Stimulated activated CD4-positive, alpha-beta T cell treated with anti-CD3 and anti-CD28 coated beads, Interleukin-15, amount 100 ng/mL, for 1 hour (primary cell): ENCODE results near the gene ACER3.
"Not testable (repeated sequence)": the region's sequence is repeated elsewhere in the genome, so short reads cannot be mapped to it uniquely, and the experiment has no call there.

Source experiments
- DNase-seq, 2 donors: peaks; one replicate each; pipeline ENCODE4 v3.0.0-alpha.2; 2020; ENCODE audit warnings: low read depth in 1 of 2, low spot score in 1 of 2

The ACER3 gene

DNA sequence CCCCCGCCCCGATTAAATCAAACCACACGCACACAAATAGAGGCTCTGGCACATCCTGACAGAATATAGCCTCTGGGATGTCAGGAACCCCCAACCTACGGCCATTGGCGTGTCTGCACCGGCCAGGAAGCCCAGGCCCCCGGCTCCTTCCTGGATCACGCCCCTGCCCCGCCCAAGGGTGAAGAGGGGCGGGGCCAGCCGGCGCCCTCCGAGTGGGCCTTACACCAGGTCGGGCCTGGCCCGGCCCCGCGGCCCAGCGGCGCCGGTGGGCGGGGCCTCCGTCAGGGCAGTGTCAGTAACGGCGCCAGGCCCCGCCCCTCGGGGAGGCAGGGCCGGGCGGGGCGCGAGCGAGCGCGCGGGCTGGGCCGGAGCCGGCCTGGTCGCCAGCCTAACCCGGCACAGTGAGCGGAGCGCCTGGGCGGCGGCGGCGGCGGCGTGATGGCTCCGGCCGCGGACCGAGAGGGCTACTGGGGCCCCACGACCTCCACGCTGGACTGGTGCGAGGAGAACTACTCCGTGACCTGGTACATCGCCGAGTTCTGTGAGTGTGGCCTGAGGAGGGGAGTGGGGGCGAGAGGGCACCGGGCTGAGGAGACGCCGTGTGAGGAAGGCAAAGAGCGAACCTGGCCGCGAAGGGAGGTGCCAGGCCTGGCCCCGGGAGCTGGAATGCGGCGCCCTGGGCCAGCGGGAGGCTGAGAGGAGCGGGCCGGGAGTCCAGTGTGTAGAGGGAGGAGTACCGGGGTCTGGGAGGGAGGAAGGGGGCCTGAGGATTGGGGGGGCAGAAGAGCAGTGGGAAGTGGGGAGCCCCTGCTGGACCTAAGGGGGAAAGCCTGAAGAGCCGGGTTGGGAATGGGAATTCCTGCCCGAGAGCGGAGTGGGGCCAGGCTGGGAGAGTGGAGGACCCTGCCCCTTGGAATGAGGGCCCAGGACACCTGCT is at the start of gene ACER3:
TSS of gene ACER3 (plus strand) at position 380 of the 937 bp plus-strand sequence. CDS start at position 439, 59 bp downstream.
- peak; percentile 56 to 79 for DNase-seq

DNA sequence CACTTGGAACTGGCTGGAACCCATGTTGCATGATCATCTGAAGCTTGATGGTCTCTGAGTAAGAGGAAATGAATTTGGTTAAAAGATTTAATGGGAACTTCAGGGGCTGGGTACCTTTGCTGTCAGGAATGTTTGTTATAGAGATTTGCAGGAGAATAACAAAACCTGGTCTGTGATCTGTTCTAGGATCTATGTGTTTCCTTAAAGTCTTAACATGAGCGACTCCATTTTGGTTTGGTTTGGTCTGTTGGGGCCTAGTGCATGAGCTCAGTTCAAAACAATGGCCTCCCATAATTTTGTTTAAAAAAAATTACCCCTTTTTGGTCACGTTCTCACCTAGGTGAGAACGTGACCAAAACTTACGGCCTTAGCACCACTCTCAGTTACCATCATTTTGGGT is 49.5 kb upstream of the ACER3 start:
- no peak for DNase-seq

DNA sequence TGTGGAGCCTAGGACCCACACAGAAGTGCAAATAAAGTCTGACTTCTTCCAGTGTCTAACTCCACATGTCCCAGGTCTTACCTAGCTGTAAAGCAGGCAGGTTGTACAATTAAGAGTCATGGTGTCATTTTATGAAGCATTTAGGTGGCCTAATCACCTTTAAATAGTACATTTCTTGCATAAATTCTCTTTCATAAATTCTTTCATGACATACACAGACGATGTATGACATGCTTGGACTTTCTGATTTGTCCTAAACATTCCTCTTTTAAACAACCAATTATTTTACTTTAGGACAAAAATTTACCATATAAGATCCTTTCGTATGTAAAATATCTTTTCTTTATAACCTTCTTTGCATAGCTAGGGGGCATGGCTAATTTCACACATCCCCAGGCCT is 46.3 kb upstream of the ACER3 start:
- no peak for DNase-seq

DNA sequence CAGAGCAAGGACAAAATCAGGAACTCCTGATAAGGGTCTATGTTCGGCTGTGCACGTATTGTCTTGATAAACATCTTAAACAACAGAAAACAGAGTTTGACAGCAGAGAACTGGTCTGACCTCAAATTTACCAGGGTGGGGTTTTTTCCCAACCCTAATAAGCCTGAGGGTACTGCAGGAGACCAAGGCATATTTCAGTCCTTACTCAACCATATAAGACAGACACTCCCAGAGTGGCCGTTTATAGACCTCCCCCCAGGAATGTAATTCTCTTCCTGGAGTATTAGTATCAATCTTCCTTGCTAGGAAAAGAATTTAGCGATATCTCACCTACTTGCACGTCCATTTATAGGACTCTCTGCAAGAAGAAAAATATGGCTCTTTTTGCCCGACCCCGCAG is 45.0 kb upstream of the ACER3 start:
- not testable (repeated sequence) for DNase-seq

DNA sequence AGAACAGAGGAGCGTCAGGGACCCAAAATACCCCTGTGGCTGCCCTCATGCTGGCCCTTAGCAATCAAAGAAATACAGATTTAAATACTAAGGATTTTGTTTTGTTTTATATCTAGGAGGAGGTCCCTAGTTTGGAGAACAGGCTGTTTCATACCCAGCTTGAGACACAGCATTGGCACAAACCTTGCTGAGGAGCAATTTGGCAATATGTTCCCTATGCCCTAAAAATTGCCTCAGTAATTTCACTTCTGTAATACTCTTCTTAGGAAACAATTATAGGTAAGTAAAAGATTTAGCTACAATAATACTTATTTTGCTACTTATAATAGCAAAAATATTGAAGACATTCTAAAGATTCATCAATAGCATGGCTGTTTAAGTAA is 40.5 kb upstream of the ACER3 start:
- no peak for DNase-seq

DNA sequence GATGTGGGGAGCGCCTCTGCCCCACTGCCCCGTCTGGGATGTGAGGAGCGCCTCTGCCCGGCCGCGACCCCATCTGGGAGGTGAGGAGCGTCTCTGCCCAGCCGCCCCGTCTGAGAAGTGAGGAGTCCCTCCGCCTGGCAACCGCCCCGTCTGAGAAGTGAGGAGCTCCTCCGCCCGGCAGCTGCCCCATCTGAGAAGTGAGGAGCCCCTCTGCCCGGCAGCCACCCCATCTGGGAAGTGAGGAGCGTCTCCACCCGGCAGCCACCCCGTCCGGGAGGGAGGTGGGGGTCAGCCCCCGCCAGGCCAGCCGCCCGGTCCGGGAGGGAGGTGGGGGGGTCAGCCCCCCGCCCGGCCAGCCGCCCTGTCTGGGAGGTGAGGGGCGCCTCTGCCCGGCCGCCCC is 39.3 kb upstream of the ACER3 start:
- not testable (repeated sequence) for DNase-seq

DNA sequence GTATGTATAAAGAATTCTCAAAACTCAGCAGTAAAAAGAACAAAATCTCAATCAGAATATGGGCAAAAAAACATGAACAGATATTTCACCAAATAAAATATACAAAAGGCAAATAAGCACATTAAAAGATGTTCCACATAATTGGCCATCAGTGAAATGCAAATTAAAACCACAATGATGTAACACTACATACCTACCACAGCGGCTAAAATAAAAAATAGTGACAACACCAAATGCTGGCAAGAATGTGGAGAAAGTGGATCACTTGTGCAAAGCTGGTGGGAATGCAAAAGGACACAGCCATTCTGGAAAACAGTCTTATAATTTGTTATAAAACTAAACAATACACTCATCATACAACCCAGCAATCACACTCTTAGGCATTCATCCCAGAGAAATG is 38.3 kb upstream of the ACER3 start:
- no peak for DNase-seq

DNA sequence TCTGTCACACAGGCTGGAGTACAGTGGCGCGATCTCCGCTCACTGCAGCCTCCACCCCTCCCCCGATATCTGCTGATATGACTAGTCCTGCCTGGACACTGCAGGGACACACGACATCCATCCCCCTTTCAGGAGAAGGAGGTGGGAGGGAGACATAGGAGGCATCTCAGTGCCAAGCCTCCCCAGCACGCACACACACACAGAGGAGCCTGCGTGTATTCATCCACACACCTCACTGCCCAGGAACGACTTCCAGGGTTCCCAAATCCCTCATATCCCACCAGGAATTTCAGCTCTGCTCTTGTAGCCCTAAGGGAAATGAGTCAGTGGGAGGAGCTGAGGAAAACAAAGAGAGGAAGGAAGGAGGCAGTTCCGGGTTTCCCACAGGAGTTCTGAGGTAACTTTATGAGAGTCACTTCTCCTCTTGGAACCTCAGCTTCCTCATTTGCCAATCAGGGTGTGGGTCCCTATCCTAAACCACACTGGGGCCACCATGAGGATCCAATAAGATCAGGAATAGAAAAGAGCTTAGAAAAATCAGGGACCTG is 37.2 kb upstream of the ACER3 start:
- no peak for DNase-seq

DNA sequence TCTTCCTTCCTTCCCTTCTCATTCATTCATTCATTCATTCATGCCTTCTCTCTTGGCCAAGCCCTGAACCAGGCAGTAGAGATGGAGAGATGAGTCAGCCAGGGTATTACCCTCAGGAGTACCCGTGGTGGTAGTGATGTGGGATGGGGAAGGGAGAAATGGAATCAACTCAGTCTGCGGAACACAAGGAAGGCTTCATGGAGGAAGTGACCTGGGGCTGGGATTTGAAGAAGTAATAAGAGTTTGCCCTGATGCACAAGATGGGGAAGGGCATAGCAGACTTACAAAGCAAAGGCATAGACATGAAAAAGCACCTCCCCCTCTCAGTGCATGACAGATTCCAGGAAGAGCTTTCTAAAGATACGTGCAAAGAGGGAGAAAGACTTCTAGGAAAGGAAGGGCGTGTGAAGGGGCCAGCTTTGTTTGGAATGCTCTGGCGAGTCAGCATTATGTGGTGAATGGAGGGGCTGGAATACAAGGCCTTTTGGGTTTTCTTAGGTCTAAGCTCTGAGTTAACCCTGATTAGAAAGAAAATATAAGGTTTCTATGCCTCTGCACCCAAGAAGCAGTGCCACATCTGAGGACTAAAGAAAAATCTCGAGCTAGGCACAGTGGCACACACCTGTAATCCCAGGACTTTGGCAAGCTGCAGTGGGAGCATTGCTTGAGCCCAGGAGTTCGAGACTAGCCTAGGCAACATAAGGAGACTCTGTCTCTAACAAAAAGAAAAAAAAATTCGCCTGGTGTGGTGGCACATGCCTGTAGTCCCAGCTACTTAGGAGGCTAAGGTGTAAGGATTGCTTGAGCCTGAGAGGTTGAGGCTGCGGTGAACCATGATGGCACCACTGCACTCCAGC is 36.4 kb upstream of the ACER3 start:
- DNase-seq, result no peak

DNA sequence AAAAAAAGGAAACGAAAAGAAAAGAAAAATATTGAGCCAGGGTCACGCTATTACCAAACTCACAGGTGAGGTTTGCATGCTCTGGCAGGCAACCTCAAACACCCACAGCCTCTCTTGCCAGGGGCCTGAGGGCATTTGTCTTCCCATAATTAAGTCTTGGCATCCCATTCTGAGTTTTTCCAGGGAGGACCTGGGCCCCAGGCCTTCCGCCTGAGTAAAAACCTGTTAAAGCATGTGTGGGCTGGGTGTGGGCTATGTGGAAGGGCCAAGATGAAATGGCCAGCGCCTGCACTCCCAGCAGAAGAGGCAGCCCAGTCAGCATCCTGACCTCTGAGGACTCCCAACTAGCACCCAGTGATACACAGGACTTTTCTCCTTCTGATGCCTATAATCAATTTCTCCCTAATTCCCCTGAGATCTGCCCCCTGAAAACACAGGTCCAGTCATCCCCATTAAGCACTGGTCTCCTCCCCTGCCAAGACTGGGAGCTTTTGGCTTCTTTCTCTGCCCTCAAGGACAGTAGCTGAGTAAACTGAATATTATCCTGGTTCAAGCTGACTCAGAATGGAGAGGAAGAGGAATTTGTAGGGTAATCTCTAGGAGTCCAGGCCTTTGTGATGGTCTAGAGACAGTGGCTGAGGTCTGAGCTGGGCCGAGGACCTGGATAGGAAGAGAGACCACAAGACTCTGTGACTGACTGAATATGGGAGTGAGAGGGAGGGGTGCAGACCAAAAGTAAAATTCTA is 35.6 kb upstream of the ACER3 start:
- no peak for DNase-seq

DNA sequence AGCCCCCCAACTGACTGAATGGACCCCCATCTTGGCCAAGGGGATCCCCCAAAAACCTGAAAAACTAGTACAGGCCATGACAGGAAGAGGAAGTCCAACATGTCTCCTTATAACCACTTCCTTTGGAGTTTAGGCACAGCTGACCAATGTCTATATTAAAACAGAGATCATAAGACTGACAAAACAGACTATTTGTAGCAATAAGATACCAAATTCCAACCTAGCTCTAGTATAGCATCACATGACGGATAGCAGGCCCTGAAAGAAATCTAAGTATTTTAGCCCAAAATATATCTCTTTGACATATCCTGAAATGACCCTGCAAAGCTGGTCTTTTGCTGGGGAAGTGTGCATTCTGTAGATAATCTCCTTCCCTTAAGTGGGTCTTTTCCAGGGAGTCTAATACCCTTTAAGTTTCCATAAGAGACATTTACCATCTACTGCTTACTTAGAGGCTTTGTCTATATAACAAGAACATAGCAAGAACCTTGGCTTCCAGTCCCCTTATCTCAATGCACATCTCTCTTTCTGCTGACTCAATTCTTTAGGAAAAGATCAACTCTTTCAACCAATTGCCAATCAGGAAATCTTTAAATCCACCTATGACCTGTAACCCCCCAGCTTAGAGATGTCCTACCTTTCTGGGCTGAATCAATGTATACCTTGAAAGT is 34.9 kb upstream of the ACER3 start:
- no peak for DNase-seq

DNA sequence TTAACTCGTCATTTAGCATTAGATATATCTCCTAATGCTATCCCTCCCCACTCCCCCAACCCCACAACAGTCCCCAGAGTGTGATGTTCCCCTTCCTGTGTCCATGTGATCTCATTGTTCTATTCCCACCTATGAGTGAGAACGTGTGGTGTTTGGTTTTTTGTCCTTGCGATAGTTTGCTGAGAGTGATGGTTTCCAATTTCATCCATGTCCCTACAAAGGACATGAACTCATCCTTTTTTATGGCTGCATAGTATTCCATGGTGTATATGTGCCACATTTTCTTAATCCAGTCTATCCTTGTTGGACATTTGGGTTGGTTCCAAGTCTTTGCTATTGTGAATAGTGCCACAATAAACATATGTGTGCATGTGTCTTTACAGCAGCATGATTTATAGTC is 34.2 kb upstream of the ACER3 start:
- DNase-seq, result not testable (repeated sequence)

DNA sequence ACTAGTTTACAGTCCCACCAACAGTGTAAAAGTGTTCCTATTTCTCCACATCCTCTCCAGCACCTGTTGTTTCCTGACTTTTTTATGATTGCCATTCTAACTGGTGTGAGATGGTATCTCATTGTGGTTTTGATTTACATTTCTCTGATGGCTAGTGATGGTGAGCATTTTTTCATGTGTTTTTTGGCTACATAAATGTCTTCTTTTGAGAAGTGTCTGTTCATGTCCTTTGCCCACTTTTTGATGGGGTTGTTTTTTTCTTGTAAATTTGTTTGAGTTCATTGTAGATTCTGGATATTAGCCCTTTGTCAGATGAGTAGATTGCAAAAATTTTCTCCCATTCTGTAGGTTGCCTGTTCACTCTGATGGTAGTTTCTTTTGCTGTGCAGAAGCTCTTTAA is 33.7 kb upstream of the ACER3 start:
- not testable (repeated sequence) for DNase-seq

DNA sequence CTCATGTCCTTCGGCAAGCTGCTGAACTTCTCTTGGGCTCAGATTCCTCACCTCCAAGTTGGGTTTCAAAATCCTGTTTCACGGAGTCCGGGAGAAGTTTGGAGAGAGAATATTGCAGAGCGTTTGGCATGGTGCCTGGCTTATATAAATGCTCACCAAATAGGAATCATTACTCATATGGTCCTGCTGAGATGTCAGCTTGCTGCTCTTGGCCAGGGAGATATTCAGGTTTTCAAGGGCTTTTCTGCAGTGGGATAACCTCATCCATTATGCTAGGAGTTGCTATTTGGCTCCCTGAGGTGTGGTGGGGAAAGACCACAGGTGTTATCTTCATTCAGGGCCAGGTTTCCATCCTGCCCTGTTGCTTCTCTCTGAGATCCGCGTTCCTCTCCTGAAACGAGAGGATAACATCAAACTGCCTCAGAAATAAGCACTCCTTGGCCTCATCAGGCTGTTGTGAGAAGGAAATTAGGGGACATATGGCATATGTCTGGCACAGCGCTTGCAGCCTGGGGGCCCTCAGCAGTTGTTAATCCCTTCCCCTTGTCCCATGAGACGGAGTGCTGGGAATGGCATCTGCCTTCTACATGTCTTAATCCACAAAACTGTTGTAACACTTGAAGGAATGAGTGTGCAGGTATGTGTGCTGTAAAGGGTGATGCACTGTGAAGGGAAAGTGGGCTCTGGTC is 29.9 kb upstream of the ACER3 start:
- DNase-seq, result no peak

DNA sequence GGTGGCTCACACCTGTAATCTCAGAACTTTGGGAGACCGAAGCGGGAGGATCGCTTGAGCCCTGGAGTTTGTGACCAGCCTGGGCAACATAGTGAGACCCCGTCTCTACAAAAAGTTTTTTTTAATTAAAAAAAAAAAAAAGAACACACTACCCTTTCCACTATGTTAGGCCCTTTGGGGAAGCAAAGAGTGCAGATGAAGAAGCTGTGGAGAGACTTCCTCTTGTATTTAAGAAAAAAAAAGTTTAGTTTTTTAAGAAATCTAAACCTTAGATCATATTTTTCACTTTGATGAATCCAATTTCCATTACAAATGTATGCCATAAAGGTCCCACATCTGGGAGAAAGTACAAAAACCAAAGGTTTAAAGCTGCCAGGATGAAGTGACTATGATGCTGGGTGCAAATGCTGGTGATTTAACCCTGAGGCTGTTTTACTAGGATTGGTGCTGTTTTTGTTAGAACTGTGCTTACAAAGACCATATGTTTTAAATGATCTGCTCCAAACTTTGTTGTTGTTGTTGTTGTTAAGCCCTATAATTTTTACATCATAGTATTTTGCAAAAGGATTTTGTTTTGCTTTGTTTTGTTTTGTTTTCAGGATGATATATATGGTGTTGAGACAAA is 28.9 kb upstream of the ACER3 start:
- DNase-seq, result no peak

DNA sequence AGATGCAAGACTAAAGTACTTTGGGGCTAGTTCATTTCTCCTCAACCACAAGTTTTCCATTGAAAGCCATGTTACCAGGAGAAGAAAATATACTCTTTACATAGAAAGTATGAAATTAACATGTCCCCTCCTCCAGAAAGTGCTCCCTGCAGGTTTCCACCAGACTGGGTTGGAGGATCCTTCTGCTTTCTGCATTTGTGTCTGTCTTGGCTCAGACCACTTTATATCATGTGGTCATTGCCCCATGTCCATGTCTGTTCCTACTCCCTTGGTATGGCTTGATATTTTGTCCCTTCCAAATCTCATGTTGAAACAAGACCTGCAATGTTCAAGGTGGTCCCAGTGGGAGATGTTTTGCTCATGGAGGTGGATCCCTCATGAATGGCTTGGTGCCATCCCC is 28.4 kb upstream of the ACER3 start:
- no peak for DNase-seq

DNA sequence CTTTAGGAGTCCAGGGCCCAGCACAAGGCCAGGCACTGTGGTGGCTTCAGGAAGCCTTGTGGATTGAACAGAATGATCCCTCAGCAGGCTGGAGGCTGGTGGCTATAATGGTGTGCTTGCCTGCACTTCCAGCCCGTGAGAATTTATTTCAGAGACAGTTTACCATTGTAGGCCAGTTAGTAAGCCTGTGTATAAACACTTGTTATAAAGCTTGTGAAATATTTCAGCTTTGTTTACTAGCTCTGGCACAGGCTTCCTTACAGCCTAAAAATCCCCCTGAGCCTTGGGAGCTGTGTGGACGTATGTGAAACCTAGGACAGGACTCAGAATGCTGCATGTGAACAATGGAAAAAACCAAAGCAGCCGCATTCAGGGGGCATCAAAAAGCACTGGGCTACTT is 26.6 kb upstream of the ACER3 start:
- DNase-seq, result no peak

DNA sequence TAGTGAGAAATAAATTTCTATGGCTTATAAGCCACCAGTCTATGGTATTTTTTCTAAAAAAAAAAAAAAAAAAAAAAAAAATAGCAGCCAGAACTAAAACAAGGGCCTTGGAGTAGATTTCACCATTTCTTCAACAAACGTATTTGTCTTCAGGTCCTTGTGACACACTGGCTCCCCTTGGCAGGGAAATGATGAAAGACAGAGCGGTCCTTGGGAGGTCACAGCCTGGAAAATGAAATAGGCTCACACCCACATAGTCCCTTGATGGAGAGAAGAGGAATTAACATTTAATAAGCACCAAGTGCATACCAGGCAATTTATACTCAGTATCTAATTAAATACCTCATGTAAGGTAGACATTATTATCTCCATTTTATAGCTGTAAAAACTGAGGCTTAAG is 25.7 kb upstream of the ACER3 start:
- no peak for DNase-seq

DNA sequence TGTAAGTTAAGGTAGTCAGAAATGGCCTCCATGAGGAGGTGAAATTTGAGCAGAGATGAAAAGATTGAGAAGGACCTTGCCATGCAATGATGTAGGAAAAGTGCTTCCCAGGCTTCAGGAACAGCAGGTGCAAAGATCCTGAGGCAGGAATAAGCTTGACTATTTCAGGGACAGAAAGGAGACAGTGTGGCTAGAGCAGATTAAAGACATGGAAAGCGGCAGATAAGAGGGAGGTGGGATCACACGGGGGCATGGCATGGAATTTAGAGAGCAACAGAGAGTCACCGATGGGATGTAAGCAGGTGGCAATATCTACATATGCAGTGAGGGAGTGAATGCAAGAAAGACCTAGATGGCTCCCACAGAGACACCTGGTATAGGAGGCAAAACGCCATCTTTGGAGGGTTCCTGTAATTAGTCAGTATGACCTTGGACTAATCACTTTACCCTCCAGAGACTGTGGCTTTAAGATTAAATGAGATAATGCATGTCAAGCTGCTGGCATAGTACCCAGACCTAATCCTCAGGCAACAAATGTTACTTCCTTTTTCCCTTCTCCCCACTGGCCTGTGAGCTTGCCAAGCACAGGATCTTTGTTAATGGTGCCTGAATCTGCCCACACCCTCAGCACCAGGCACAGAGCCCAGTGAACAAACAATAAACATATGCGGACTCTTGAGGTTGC is 24.6 kb upstream of the ACER3 start:
- no peak for DNase-seq
